AG20443 (cell line): Measurements from ENCODE around the gene OR52K2.
"Not testable (repeated sequence)": the region's sequence is repeated elsewhere in the genome, so short reads cannot be mapped to it uniquely, and the experiment has no call there.

Experiments
- DNase-seq: peaks from one replicate; pipeline ENCODE4 v3.0.0; 2012; ENCODE audit warnings: low spot score, mixed read lengths

OR52K2 gene

GRCh38 chr11:4448995-4449394 is at the start of gene OR52K2:
Gene OR52K2, plus strand, starts transcription at chr11:4449295. Its CDS starts 45 bp downstream, at chr11:4449340.
- DNase-seq: no peak

DNA sequence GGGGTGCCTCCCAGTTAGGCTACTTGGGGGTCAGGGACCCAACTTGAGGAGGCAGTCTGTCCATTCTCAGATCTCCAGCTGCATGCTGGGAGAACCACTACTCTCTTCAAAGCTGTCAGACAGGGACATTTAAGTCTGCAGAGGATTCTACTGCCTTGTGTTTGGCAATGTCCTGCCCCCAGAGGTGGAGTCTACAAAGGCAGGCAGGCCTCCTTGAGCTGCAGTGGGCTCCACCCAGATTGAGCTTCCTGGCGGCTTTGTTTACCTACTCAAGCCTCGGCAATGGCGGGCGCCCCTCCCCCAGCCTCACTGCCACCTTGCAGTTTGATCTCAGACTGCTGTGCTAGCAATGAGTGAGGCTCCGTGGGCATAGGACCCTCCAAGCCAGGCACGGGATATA is 42.9 kb upstream of the OR52K2 start:
- DNase-seq: not testable (repeated sequence)

DNA sequence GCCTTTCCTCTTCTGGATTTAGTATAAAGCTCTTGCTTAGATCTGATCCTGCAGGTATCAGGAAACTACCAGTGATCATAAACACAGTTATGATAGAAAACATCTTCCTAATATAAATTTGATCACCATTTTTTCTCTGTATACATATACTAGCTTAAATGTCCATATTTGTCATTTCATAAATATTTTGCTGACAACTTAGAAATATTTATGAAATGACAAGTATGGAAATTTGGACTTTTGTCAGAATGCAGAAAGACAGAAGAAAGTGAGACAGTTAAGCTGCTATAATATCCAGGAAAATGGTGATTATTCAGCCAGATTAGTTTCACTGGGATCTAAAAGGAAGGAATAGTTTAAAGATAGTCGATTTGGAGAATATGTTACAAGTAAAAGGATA is 32.8 kb upstream of the OR52K2 start:
- no peak for DNase-seq

DNA sequence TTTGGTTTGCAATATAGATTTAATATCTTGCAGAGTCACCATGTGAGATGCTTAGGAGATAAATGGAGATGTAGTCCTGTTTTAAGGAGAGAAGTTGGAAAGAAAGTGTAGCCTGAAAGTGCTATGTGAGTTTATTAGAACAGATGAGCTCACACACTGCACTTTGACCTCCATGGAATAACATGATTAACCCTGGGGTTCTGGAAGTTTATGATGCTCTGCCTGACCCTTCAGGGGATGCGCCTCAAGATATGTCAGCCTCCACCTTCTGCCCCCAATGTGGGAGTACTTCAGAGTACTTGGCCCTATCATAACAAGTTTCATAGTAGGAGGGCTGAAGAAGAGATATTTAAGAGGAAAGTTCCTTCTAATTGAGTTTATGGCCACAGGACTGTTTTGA is 32.3 kb upstream of the OR52K2 start:
- no peak for DNase-seq

DNA sequence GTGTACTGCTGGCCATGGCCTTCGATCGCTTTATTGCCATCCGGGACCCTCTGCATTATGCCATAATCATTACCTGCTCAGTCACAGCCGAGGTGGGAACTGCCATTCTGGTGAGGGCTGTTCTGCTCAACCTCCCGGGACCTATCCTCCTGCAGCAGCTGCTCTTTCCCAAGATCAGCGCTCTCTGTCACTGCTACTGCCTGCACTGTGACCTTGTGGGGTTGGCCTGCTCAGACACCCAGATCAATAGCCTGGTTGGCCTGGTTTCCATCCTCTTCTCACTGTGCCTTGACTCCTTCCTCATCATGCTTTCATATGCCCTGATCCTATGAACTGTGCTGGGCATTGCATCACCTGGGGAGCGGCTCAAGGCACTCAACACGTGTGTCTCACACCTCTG is 30.7 kb upstream of the OR52K2 start:
- DNase-seq: no peak

DNA sequence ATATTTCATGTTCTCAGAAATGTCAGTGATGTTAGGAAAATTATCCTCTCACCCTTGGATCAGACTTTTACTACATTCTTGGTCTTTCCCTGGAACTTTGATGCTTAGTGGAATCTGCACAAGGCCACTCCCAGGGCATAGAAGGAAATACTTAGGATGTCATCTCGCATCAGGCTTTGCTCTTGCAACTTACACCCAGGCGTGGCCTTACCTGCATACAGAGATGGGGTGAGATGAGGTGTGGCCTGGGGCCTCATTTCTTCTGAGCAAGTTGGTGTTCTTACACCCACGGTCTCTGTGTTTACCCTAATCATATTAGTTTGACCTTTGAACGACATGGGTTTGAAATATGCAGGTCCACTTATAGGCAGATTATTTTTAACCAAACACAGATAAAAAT is 19.0 kb upstream of the OR52K2 start:
- no peak for DNase-seq

GRCh38 chr11:4433856-4434255 is 15.2 kb upstream of the OR52K2 start:
- no peak for DNase-seq

- DNase-seq: no peak
Observed at GRCh38 chr11:4436411-4436810, 12.7 kb upstream of the OR52K2 start.

GRCh38 chr11:4441515-4441914 is 7.6 kb upstream of the OR52K2 start:
- no peak for DNase-seq

GRCh38 chr11:4443232-4443891 is 5.7 kb upstream of the OR52K2 start:
- DNase-seq: no peak

- no peak for DNase-seq
Observed at GRCh38 chr11:4453118-4453517, 4.0 kb downstream of the OR52K2 start.

- DNase-seq: no peak
Observed at GRCh38 chr11:4454021-4454420, 4.9 kb downstream of the OR52K2 start.

DNA sequence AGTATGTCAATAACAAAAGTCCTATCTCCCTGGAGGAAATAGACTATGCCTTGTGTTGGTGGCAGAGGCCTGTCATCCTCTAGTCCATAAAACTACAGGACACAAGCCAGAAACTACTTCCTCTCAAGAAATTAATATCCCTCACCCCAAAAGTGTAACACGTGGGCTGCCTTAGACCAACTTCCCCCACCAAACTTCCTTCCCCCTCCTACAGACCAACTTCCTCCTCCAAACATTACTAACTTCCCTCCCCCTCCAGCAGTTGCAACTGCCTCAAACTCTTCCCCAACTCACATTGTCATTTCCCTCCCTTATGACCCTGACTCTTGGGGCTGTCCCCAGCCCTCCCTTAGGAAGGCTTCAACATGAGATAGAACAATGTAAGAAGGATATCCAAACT is 6.3 kb downstream of the OR52K2 start:
- no peak for DNase-seq

DNA sequence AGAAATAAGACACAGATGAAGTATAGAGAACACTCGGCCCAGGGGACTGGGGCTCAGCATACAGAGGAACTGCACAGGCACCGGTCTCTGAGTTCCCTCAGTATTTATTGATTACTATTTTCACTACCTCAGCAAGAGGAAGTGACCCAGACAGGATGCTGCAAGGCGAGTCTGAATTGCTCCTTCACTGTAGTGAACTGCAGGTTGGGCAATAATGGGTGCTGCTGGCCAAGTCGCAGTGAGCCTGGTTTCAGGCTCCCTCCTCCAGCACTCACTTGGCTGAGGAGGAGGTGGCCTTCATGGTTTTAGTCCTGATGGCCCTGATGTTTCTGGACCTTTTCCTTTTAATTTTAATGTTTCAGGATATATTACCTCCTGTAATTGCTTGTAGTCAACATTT is 10.4 kb downstream of the OR52K2 start:
- DNase-seq: no peak

GRCh38 chr11:4460151-4460550 is 11.1 kb downstream of the OR52K2 start:
- DNase-seq: no peak

- DNase-seq: no peak
Observed at GRCh38 chr11:4464216-4465159, 15.4 kb downstream of the OR52K2 start.

GRCh38 chr11:4465407-4465806 is 16.3 kb downstream of the OR52K2 start:
- DNase-seq: no peak

- DNase-seq: no peak
Observed at GRCh38 chr11:4466131-4466870, 17.2 kb downstream of the OR52K2 start.

GRCh38 chr11:4466871-4467442 is 17.9 kb downstream of the OR52K2 start:
- DNase-seq: no peak

DNA sequence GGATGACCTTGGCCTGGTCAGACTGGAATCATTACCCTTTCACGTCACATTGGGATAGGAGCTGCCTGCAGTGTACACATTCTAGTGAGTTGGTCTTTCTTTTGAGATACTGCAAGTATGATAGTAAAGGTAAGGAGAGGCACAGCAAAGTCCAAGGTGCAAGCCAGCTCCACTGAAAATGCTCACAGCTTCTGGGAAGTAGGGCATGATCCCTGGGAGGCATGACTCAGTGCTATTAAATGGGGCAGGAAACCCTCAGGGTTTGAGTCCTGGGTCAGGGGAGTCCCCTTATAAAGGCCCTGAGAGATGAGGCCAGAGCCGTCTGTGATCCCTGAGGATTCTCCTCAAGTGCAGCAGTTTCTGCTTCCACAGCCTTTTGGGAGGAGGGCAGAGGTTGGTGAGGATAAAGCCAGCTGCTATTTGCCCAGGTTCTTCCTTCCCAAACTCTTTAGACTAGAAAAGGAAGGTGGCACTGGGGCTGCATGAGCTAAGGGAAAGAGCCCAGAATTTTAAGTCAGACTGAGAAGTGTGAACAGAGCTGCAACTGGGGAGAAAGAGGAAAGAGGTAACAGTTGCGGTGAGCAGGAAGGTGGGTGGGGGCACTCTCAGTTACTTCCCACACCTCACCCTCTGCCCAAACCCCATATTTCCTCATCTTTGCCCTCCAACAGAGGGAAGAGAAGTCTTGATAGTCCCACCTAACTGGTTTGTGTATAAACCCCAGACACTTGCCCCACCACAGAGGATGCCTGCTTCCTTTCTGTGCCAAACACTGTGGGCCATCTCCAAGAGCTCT is 18.9 kb downstream of the OR52K2 start:
- DNase-seq: no peak

- no peak for DNase-seq
Observed at GRCh38 chr11:4479644-4480043, 30.5 kb downstream of the OR52K2 start.
